Astrocyte (in vitro differentiated cells and primary cell): ENCODE data around the gene SLC39A10. TPM values are rescaled to one million over a fixed set of nuclear protein-coding genes. Genes with fewer than 3 reads are reported as not detected.

Experiments
- DNase-seq: peaks from one replicate; pipeline ENCODE4 v3.0.0-alpha.2; 2010; ENCODE audit warnings: low read depth
- FAIRE-seq: peaks from 2 replicates; lab custom pipeline; 2011; peaks lifted over from hg19 to GRCh38; lab: Jason Lieb, UNC
- H2AFZ ChIP-seq: 2 replicates; pipeline ENCODE4 v1.6.0; 2012; ENCODE audit warnings: low read depth, low read length, inconsistent platforms
- H3K27ac ChIP-seq: 2 replicates; pipeline ENCODE4 v1.5.1; 2011; ENCODE audit warnings: low read depth, low read length, inconsistent platforms
- H3K27me3 ChIP-seq: 2 replicates; pipeline ENCODE4 v1.6.0; 2011; ENCODE audit warnings: low read length, inconsistent platforms; ENCODE audit not compliant: insufficient read depth
- H3K36me3 ChIP-seq: 2 replicates; pipeline ENCODE4 v1.5.1; 2011; ENCODE audit warnings: low read length, inconsistent platforms; ENCODE audit not compliant: insufficient read depth
- H3K4me1 ChIP-seq: 2 replicates; pipeline ENCODE4 v1.5.1; 2011; ENCODE audit warnings: low read length, inconsistent platforms; ENCODE audit not compliant: insufficient read depth
- H3K4me2 ChIP-seq: 2 replicates; pipeline ENCODE4 v1.6.0; 2012; ENCODE audit warnings: low read length, inconsistent platforms
- H3K4me3 ChIP-seq: 2 replicates; pipeline ENCODE4 v1.5.1; 2011; ENCODE audit warnings: low read depth, mild to moderate bottlenecking, low read length, inconsistent platforms; ENCODE audit not compliant: insufficient read depth
- H3K79me2 ChIP-seq: 2 replicates; pipeline ENCODE4 v1.6.0; 2012; ENCODE audit warnings: mild to moderate bottlenecking, low read length, inconsistent platforms; ENCODE audit not compliant: insufficient read depth
- H3K9ac ChIP-seq: 2 replicates; pipeline ENCODE4 v1.6.0; 2012; ENCODE audit warnings: mild to moderate bottlenecking, low read length, inconsistent platforms
- H3K9me3 ChIP-seq: 2 replicates; pipeline ENCODE4 v1.5.1; 2012; ENCODE audit warnings: low read depth, mild to moderate bottlenecking, low read length, inconsistent platforms; ENCODE audit not compliant: insufficient read depth
- H4K20me1 ChIP-seq: 2 replicates; pipeline ENCODE4 v1.6.0; 2012; ENCODE audit warnings: low read length, inconsistent platforms; ENCODE audit not compliant: insufficient read depth
- H3K27ac Mint-ChIP-seq: one replicate; pipeline ENCODE4 v1.8.0; 2021; ENCODE audit warnings: mild to moderate bottlenecking, mixed read lengths; ENCODE audit not compliant: unreplicated experiment
- H3K27me3 Mint-ChIP-seq: one replicate; pipeline ENCODE4 v1.8.0; 2021; ENCODE audit warnings: low read depth, mixed read lengths; ENCODE audit not compliant: unreplicated experiment
- H3K36me3 Mint-ChIP-seq: one replicate; pipeline ENCODE4 v1.8.0; 2021; ENCODE audit warnings: low read depth, mixed read lengths; ENCODE audit not compliant: unreplicated experiment
- H3K4me1 Mint-ChIP-seq: one replicate; pipeline ENCODE4 v1.8.0; 2021; ENCODE audit warnings: low read depth, mixed read lengths; ENCODE audit not compliant: unreplicated experiment
- H3K4me3 Mint-ChIP-seq: one replicate; pipeline ENCODE4 v1.8.0; 2021; ENCODE audit warnings: mild to moderate bottlenecking, moderate library complexity, mixed read lengths; ENCODE audit not compliant: unreplicated experiment
- H3K9me3 Mint-ChIP-seq: one replicate; pipeline ENCODE4 v1.8.0; 2021; ENCODE audit warnings: mild to moderate bottlenecking, mixed read lengths; ENCODE audit not compliant: unreplicated experiment
- CTCF ChIP-seq: IDR thresholded peaks from 2 replicates; pipeline ENCODE4 v1.5.1; 2011; ENCODE audit warnings: low read depth, mild to moderate bottlenecking, inconsistent platforms, low read length, moderate library complexity; ENCODE audit not compliant: insufficient read depth
- EZH2 ChIP-seq: IDR thresholded peaks from 2 replicates; pipeline ENCODE4 v1.6.1; 2012; ENCODE audit warnings: mild to moderate bottlenecking, low read length, inconsistent platforms; ENCODE audit not compliant: insufficient read depth
- total RNA-seq: library from RNA; stranded (reverse); gene quantifications from 2 replicates; pipeline ENCODE4 v1.2.1, GENCODE V29; 2021

The SLC39A10 gene
- total RNA-seq, 1 donor from 2014 or later: 96.2 TPM

GRCh38 chr2:195657634-195658540, 861 bp downstream of the SLC39A10 start:
- Mint-ChIP-seq H3K9me3 (no peaks in the 10 kb centered on the region), H3K4me1 (peaks cover 8% of the 10 kb centered on the region), H3K27ac (peak overlapping the region; percentile 98), H3K4me3 (peak overlapping the region; percentile 98), H3K27me3 (no peaks in the 10 kb centered on the region), H3K36me3 (peaks cover 2% of the 10 kb centered on the region)
- Histone ChIP-seq H2AFZ (peak overlapping the region; percentile 8), H4K20me1 (peaks cover 25% of the 10 kb centered on the region), H3K9ac (peak overlapping the region; percentile 99), H3K27ac (peak overlapping the region; percentile 97), H3K79me2 (peaks cover 55% of the 10 kb centered on the region), H3K36me3 (no peaks in the 10 kb centered on the region), H3K27me3 (no peaks in the 10 kb centered on the region), H3K9me3 (no peaks in the 10 kb centered on the region), H3K4me1 (peaks cover 13% of the 10 kb centered on the region), H3K4me2 (peak overlapping the region; percentile 83), H3K4me3 (peak overlapping the region; percentile 65)
- no peak for FAIRE-seq
- TF ChIP-seq EZH2: no peak
- no peak for TF ChIP-seq CTCF
- peak; percentile 88 for DNase-seq

- peak; percentile 86 for DNase-seq
- no peaks in the 10 kb centered on the region for H3K27me3 ChIP-seq
- FAIRE-seq: peak; percentile 66
- H3K4me3 Mint-ChIP-seq: peak overlapping the region; percentile 98
- H3K4me1 ChIP-seq: peaks cover 13% of the 10 kb centered on the region
- H3K9me3 Mint-ChIP-seq: no peaks in the 10 kb centered on the region
- peak overlapping the region; percentile 99 for H3K9ac ChIP-seq
- peaks cover 11% of the 10 kb centered on the region for H3K4me1 Mint-ChIP-seq
- H4K20me1 ChIP-seq: peaks cover 28% of the 10 kb centered on the region
- H3K36me3 ChIP-seq: no peaks in the 10 kb centered on the region
- peak overlapping the region; percentile 98 for H3K27ac Mint-ChIP-seq
- peak overlapping the region; percentile 83 for H3K4me2 ChIP-seq
- TF ChIP-seq EZH2 (no peak), CTCF (no peak)
- H2AFZ ChIP-seq: no peak overlapping the region
- peak overlapping the region; percentile 97 for H3K27ac ChIP-seq
- peaks cover 60% of the 10 kb centered on the region for H3K79me2 ChIP-seq
- no peaks in the 10 kb centered on the region for H3K9me3 ChIP-seq
- peak overlapping the region; percentile 65 for H3K4me3 ChIP-seq
- H3K27me3 Mint-ChIP-seq: no peaks in the 10 kb centered on the region
- H3K36me3 Mint-ChIP-seq: peaks cover 2% of the 10 kb centered on the region
Observed at GRCh38 chr2:195658541-195658890, 1.5 kb downstream of the SLC39A10 start.

DNA sequence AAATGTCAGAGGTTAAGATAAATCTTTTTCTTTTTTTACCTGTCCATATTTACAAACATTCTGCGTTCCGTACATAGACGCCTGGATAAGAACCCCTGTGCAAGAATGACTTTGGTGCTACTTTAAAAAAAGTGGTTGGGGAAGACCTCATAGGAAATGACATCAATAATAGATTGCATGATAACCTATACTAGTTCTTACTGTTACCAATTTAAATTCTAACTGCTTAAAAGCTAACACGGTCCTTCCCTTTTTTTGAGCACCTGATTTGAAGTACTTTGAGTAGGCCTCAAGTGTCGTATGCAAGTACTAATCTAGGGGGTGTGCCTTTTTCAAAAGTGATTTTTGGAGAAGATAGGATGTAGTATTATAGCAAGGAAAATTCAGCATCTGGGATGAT, 2.1 kb downstream of the SLC39A10 start:
- peak overlapping the region; percentile 99 for H3K9ac ChIP-seq
- peaks cover 13% of the 10 kb centered on the region for H3K4me1 ChIP-seq
- no peaks in the 10 kb centered on the region for H3K9me3 ChIP-seq
- Mint-ChIP-seq H3K9me3 (no peaks in the 10 kb centered on the region), H3K4me1 (peaks cover 11% of the 10 kb centered on the region), H3K4me3 (peak overlapping the region; percentile 98), H3K36me3 (peaks cover 2% of the 10 kb centered on the region), H3K27me3 (no peaks in the 10 kb centered on the region), H3K27ac (peak overlapping the region; percentile 98)
- H2AFZ ChIP-seq: no peak overlapping the region
- no peaks in the 10 kb centered on the region for H3K27me3 ChIP-seq
- H3K79me2 ChIP-seq: peaks cover 60% of the 10 kb centered on the region
- peak overlapping the region; percentile 97 for H3K27ac ChIP-seq
- peak overlapping the region; percentile 83 for H3K4me2 ChIP-seq
- DNase-seq (peak; percentile 31), FAIRE-seq (peak; percentile 54)
- peaks cover 28% of the 10 kb centered on the region for H4K20me1 ChIP-seq
- TF ChIP-seq EZH2 (no peak), CTCF (no peak)
- H3K4me3 ChIP-seq: peak overlapping the region; percentile 65
- no peaks in the 10 kb centered on the region for H3K36me3 ChIP-seq
